Mucosa of stomach (tissue), 1 donor: ENCODE data around the gene VPS8.

Source experiments
- H3K27me3 ChIP-seq: one replicate; pipeline ENCODE4 v1.7.0; 2013; ENCODE audit warnings: mild to moderate bottlenecking, low read length; ENCODE audit not compliant: control insufficient read depth, insufficient read depth
- H3K36me3 ChIP-seq: one replicate; pipeline ENCODE4 v1.7.0; 2013; ENCODE audit warnings: low read length; ENCODE audit not compliant: control insufficient read depth, insufficient read depth
- H3K4me1 ChIP-seq: one replicate; pipeline ENCODE4 v1.7.0; 2013; ENCODE audit warnings: mild to moderate bottlenecking, low read length; ENCODE audit not compliant: control insufficient read depth, insufficient read depth
- H3K4me3 ChIP-seq: one replicate; pipeline ENCODE4 v1.7.0; 2013; ENCODE audit warnings: low read length
- H3K9ac ChIP-seq: one replicate; pipeline ENCODE4 v1.7.0; 2013; ENCODE audit warnings: mild to moderate bottlenecking, low read length, moderate library complexity
- H3K9me3 ChIP-seq: one replicate; pipeline ENCODE4 v1.7.0; 2013; ENCODE audit warnings: mild to moderate bottlenecking, low read length, moderate library complexity; ENCODE audit not compliant: control insufficient read depth
- donor health status: Pancreatic carcinoma.

The VPS8 gene

DNA sequence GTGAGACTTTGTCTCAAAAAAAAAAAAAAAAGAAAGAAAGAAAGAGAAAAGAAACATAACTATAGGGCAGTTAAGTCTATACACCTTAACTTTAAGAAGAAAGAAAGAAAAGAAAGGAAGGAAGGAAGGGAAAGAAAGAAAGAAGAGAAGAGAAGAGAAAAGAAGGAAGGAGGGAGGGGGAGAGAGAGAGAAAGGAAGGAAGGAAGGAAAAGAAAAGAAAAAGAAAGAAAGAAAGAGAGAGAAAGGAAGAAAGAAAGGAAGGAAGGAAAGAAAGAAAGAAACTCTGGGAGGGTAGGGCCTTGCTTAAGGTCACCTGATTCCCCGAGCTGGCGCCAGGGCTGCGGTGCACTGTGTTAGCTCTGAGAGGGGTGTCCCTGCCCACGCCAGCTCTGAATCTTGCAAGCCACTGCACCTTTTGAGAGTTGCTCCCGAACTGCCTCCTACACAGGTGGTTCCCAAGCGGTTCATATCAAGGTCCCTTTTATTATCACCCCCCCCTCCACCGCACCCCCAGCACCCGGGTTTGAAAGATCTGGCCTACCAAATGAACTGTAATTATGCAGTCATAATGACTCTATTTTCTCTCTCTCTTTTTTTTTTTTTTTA lies 39.2 kb upstream of the VPS8 start:
- Histone ChIP-seq H3K27me3 (no peaks in the 10 kb centered on the region), H3K36me3 (no peaks in the 10 kb centered on the region), H3K9me3 (no peaks in the 10 kb centered on the region), H3K4me3 (no peak overlapping the region), H3K9ac (no peak overlapping the region), H3K4me1 (peaks cover 13% of the 10 kb centered on the region)

DNA sequence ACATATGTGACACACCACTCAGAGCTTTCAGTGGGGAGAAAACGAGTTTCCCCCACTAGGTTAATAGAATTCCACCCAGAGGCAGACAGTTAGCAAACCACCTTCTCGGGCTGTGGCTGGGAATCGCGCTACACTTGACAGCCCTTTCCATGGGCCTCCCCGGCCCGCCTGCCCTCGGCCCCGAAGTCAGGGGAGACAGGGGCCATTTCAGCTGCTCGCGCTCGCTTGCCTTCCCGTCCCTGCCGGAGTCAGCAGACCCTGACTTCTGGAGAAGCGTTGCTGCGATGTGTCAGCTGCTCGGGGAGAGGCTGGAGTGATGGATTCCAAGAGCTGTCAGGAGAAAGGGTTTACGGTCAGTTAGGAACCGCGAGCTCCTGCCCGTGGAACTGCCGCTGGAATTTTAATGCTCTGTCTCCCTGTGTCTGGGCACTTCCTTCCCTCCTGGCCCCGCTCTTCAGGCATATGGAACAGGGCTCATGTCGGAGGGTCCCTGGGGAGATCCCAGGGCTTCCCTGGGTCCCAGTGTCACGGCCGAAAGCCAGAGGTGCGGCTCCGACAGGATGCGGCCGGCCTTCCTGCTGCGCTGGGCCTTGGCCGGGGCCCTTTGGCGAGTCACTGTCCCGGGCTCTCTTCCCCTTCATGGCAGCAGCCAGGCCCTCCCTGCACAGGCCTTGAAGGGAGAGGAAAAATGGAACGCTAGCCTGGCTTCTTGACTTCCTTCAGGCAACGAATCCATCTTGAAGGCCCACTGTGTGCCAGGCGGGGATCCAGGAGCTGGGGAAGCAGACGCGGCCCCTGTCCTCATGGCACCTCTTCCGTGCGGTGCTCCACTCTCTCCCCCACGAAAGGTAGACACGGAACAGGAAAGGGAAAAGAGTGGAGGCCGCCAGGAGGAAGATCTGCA lies 38.4 kb upstream of the VPS8 start:
- no peaks in the 10 kb centered on the region for H3K36me3 ChIP-seq
- H3K9ac ChIP-seq = no peak overlapping the region
- no peaks in the 10 kb centered on the region for H3K9me3 ChIP-seq
- no peaks in the 10 kb centered on the region for H3K27me3 ChIP-seq
- H3K4me1 ChIP-seq = peaks cover 16% of the 10 kb centered on the region
- H3K4me3 ChIP-seq = no peak overlapping the region

DNA sequence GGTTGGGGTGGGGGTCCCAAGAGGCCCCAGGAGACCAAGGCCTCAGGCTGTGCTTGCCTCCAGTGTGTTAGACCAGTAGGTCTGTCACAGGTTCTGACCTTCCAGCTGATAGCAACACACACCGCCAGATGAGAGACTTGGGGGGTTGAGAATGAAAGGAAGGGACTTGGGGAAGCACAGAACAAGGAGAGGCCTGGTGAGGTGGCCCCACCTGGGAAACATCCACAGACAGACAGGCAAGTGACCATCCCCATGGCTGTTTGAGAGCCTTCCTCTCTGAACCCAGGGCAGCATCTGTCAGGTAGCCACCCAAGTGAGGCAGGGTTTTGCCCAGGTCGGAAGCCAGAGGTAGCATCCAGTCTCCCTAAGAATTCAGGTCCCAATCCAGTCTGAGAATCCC lies 35.0 kb upstream of the VPS8 start:
- no peak overlapping the region for H3K9ac ChIP-seq
- H3K36me3 ChIP-seq = no peaks in the 10 kb centered on the region
- H3K9me3 ChIP-seq = no peaks in the 10 kb centered on the region
- H3K4me3 ChIP-seq = no peak overlapping the region
- no peaks in the 10 kb centered on the region for H3K27me3 ChIP-seq
- H3K4me1 ChIP-seq = peaks cover 16% of the 10 kb centered on the region

DNA sequence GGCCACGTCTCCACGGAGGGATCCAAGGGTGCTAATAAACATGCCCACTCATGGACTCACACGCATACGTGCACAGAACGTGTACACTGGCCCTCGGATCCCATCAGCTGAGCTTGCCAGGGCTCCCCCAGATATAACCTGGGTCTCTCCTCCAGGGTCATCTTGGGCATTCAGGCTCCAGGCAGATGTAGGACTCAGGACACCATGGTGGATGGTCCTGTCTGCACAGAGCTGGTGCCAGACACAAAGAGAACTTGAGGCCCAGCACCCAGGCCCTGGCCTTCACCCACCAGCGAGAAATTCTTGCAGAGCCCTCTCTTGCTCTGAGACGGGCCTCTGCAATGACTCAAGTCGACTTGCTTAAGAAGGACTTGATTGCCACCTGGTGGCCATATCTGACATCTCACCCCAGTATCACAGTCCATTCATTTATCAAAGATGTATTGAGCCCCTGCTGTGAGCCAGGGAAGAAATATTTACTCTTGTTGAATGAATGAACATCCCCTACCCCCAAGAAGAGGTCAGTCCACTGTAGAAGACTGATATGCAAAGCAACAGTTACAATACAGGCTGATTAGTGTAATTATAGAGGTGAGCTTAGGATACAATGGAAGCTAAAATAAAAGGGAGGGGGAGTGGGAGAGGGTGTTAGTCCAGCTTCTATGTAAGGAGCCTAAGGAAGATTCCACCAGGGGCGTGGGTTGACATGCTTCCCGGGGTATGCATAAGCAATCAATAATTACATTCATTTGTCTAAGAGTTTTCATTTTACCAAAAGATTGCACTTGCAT lies 34.2 kb upstream of the VPS8 start:
- no peaks in the 10 kb centered on the region for H3K9me3 ChIP-seq
- peaks cover 16% of the 10 kb centered on the region for H3K4me1 ChIP-seq
- no peaks in the 10 kb centered on the region for H3K36me3 ChIP-seq
- H3K4me3 ChIP-seq = no peak overlapping the region
- no peaks in the 10 kb centered on the region for H3K27me3 ChIP-seq
- no peak overlapping the region for H3K9ac ChIP-seq

DNA sequence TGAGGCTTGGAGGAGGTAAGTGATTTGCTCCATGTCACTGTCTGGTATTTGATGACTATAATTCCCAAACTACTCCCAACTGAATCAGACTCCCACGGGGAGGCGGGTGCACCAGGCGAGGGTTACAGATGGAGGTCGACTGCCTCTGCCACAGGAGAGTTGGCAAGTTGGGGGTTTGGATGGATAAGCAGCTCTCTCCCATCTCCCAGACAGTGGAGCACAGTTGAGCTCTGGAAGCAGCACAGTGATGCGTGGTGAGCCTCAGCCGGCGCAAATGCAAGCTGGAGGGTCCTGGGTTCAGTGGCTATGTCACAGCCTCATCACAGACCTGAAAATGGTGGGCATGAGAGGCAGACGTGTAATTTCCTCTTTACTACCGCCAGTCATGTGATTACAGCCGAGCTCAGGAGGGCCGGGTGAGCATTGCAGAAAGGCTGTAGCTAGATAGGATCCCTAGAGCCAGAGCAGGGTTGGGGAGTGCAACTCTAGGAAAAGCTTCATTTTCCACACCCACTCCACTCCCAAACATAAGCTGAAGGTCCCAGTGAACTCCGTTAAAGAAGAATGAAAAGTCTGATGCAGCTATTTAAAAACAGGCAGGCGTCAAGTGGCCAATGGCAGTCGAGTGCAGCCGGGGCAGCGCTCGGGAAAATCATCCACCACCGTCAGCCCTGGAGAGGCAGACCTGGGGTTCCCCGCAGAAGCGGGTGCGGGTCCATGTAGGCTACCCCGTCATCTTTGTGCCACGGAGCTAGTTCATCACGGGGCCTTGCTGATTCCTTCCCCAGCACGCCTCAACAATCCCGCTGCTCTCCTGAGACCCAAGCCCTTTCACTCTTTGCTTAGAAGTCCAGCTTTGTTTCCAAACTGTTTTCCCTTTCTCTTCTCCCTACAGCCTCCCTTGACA lies 33.3 kb upstream of the VPS8 start:
- no peaks in the 10 kb centered on the region for H3K9me3 ChIP-seq
- peaks cover 16% of the 10 kb centered on the region for H3K4me1 ChIP-seq
- H3K27me3 ChIP-seq = no peaks in the 10 kb centered on the region
- H3K9ac ChIP-seq = no peak overlapping the region
- no peak overlapping the region for H3K4me3 ChIP-seq
- no peaks in the 10 kb centered on the region for H3K36me3 ChIP-seq

DNA sequence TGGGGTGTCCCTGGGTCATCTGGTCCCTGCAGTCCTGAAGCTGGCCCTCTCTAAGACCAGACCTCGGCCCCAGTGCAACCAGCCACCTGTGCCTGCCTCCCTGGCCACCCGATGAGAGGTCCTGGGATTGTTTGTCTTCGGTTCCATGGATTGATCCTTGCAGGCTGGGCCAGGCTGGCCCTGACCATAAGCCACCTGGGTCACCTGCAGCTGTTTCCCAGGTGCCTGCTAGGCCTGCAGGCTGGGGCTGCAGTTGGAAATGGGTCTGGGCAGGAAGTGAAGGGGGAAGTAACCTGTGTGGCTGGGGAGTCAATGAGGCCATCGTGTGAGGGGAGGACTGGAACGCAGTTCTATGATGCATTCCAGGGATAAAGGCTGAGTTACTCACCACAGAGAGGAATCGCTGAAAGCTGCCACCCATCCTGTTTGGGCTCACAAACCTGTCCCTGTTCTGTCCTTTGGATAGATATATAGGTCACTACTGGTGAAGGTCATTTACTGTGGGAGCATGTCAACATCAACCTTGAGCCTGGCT lies 30.9 kb upstream of the VPS8 start:
- H3K36me3 ChIP-seq = no peaks in the 10 kb centered on the region
- H3K27me3 ChIP-seq = no peaks in the 10 kb centered on the region
- no peak overlapping the region for H3K9ac ChIP-seq
- H3K4me1 ChIP-seq = peaks cover 18% of the 10 kb centered on the region
- H3K4me3 ChIP-seq = no peak overlapping the region
- no peaks in the 10 kb centered on the region for H3K9me3 ChIP-seq

DNA sequence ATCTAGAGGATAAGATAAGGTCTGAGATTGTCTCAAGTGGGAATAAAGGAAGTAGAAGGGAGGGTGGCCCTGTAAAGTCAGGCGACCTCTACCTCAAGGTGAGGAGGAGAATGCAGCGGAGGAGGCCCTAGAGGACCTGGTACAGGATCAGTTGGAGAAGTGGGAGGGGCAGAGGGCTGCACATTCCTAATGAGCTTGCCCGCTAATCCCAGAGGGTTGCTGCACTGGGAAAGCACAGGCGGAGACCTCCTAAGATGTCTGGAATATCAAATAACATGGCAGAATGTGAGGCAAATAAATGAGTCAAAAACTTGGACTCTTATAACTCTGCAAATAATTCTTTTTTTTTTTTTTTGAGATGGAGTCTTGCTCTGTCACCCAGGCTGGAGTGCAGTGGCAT lies 30.2 kb upstream of the VPS8 start:
- no peaks in the 10 kb centered on the region for H3K36me3 ChIP-seq
- H3K27me3 ChIP-seq = no peaks in the 10 kb centered on the region
- no peak overlapping the region for H3K9ac ChIP-seq
- H3K4me3 ChIP-seq = no peak overlapping the region
- H3K4me1 ChIP-seq = peaks cover 22% of the 10 kb centered on the region
- no peaks in the 10 kb centered on the region for H3K9me3 ChIP-seq

DNA sequence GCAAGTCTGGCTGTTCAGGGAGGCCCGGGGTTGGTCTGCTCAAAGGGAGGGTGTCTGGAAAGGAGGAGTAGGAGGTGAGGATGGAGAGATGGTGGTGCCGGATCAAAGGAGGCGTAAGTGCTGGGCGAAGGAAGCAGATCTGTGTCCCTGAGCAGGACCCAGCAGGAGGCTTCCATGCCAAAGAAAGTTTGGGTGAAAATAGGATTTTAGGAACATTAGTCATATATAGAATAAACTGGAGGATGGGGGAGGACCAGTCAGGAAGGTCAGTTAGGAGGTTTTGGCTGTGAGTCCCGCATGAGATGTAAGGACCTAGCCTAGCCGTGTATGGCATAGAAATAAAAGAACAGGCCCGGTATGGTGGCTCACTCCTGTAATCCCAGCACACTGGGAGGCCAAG lies 28.6 kb upstream of the VPS8 start:
- H3K27me3 ChIP-seq = no peaks in the 10 kb centered on the region
- H3K36me3 ChIP-seq = no peaks in the 10 kb centered on the region
- peaks cover 14% of the 10 kb centered on the region for H3K4me1 ChIP-seq
- H3K9ac ChIP-seq = no peak overlapping the region
- no peaks in the 10 kb centered on the region for H3K9me3 ChIP-seq
- no peak overlapping the region for H3K4me3 ChIP-seq

DNA sequence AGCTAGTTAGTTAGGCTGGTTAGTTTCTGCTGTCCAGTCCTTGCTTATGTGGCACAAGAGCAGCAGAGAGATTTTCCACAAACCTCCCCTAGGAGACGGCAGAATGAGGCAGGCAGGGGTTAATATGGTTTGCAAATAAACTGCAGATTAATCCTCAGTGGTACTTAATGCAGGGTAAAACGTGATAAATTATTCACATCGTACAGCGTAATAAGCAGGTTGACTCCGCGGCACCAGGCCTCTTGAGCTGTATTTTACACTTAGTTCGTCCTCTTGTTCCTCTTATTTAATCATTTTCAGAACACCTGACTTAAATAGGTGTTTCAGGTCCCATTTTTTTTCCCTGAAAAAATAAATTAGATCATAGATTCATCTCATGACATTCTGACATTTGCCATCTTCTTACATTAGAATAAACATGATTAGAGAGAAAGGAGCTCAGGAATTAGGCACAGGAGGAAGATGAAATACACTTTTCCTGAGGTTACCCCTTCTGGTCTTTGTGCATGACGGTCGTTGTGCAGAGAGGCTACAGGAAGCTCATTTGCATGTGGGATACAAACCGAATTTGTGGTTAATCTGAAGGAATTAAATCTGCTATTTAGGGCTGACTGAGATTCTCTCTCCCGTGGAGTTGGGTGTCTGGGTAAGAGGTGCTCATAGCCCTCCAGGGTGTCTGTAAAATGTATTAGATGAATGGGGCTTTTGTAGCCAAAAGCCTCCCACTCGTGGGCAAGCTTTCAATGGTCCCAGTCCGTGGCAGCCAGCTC lies 27.1 kb upstream of the VPS8 start:
- Histone ChIP-seq H3K4me1 (peaks cover 21% of the 10 kb centered on the region), H3K36me3 (no peaks in the 10 kb centered on the region), H3K4me3 (no peak overlapping the region), H3K27me3 (no peaks in the 10 kb centered on the region), H3K9ac (no peak overlapping the region), H3K9me3 (no peaks in the 10 kb centered on the region)

DNA sequence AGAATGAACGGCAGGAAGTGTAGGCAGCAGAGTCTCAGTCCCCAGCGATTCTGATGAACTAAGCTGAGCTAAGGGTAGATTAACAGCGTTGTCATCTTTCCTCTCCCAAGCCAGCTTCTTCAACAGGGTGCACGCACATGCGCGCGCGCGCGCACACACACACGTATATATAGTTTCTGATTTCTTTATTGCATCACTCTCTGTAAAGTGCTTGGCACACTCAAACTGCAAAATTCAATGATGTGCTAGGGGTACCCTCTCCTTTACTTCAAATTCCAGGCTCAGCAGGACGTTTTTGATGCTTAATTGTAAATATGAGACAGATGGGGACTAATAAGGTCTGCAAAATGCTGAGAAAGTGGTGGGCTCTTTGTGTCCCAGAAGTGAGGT lies 26.1 kb upstream of the VPS8 start:
- peaks cover 21% of the 10 kb centered on the region for H3K4me1 ChIP-seq
- no peak overlapping the region for H3K9ac ChIP-seq
- no peaks in the 10 kb centered on the region for H3K36me3 ChIP-seq
- no peak overlapping the region for H3K4me3 ChIP-seq
- no peaks in the 10 kb centered on the region for H3K9me3 ChIP-seq
- no peaks in the 10 kb centered on the region for H3K27me3 ChIP-seq
